OCI-LY7 (cell line): ENCODE results near the gene CRYBB1.

Experiments
- CTCF ChIP-seq: fragments of 200-600 bp; sonication (generic); conservative IDR thresholded peaks from 2 replicates; pipeline ENCODE4 v1.5.1; 2014; ENCODE audit warnings: mild to moderate bottlenecking, antibody characterized with exemption, low read length, moderate library complexity, mixed read lengths
- EZH2phosphoT487 ChIP-seq: fragments of 200-600 bp; sonication (generic); IDR thresholded peaks from 2 replicates; pipeline ENCODE4 v1.6.1; 2018; ENCODE audit warnings: low read depth, borderline replicate concordance, mild to moderate bottlenecking, mixed run types, antibody characterized with exemption, low read length, moderate library complexity, mixed read lengths

DNA sequence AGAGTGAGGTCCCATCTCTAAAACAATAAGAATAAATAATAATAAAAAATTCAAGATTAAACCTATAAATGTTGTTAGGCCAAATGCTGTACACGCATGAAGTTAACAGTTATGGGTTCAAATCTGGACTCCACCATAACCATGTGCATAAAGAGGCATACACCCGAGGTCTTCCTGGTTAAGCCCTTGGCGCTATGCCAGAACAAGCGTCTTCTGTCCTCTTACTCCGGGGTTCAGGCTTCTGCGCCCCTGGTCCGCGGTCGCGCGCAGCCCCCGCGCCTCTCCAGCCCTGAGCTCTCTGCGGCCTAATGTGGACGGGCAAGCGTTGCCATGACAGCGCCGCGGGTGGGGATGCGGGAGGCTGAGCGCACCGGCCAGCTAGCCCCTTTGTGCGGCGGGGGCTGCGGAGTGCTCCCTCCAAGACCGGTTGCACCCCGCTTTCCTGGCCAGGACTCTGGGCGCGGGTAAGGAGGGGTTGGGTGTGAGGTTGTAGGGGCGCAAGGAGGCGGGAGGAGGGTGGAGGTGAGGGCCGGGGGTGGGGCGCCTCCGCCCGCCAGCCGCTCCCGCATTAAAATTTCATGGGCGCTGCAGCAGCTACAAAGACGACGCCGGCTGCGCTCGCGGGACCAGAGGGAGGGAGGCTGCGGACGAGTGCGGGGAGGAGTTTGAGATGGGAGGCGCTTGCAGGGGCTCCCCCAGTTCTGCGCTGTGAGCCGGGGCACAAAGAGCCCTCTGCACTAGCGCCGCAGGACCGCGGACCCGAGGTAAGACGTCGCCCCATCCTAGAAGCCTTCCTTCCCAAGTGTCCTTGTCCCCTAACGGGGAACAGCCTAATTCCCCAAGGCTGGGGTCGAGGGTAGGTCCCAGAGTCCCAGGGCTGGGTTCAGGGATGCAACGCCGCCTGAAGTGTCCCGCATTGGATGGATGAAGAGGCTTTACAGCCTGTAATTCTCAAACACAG, 39.3 kb upstream of the CRYBB1 start, which contains the start of gene MIAT:
- TF ChIP-seq CTCF (no peak), EZH2phosphoT487 (no peak)
